ENCODE data around the gene ASCC1. TPM values are rescaled to one million over a fixed set of nuclear protein-coding genes. Genes with fewer than 3 reads are reported as not detected.

Gene ASCC1
- total and polyA plus RNA-seq, 4 donors, result 30.6 to 57.1 (median 49.6) TPM

- H3K27ac ChIP-seq (ENCODE audit: low read depth, low read length), result no peak overlapping the region
- H3K9me3 ChIP-seq (ENCODE audit: control insufficient read depth, insufficient read depth, low read length), result no peaks in the 10 kb centered on the region
- H3K27me3 ChIP-seq (ENCODE audit: control insufficient read depth, insufficient read depth, low read length), result no peaks in the 10 kb centered on the region
- H3K4me3 ChIP-seq (ENCODE audit: low read depth, low read length), result no peak overlapping the region
- DNase-seq (ENCODE audit: low read depth in 4 of 6, low spot score in 6 of 6), result peak; percentile 91 to 98 (median 94)
- WGBS (ENCODE audit: insufficient coverage), result 1% methylated on average over 7 of the region's 12 CpGs
- H3K4me1 ChIP-seq (ENCODE audit: control insufficient read depth, insufficient read depth, low read length), result peaks cover 17% of the 10 kb centered on the region
- no peaks in the 10 kb centered on the region for H3K36me3 ChIP-seq (ENCODE audit: control insufficient read depth, insufficient read depth, low read length)
Observed at GRCh38 chr10:72048450-72049124, 167.5 kb downstream of the ASCC1 start.

Small RNA genes within 50 kb of the gene (small RNA-seq; reads per million reads assigned to genes)
- gene RF00019 (ENCODE audit: low replicate concordance), result not detected
- not detected for gene RF00340 (ENCODE audit: low replicate concordance)

Other genes with a start within 250 kb of the ASCC1 start
- gene SPOCK2, start 127.7 kb downstream of the ASCC1 start, total RNA-seq, result 100 to 1,000 TPM in 1 of 2 donors, 10 to 100 TPM in 1; 79.7 to 188 TPM
- gene SPOCK2, start 127.7 kb downstream of the ASCC1 start, polyA plus RNA-seq (ENCODE audit: insufficient read length in 2 of 2), result 100 to 1,000 TPM; 294 to 312 TPM
- gene ANAPC16, start 264 bp downstream of the ASCC1 start, total RNA-seq, result 10 to 100 TPM; 57.7 to 88.7 TPM
- 10 to 100 TPM; 71.5 to 81.5 TPM for gene ANAPC16, start 264 bp downstream of the ASCC1 start, polyA plus RNA-seq (ENCODE audit: insufficient read length in 2 of 2)
- gene DDIT4, start 57.6 kb upstream of the ASCC1 start, total RNA-seq, result 100 to 1,000 TPM; 134 to 177 TPM
- 100 to 1,000 TPM in 1 of 2 donors, 10 to 100 TPM in 1; 98.5 to 122 TPM for gene DDIT4, start 57.6 kb upstream of the ASCC1 start, polyA plus RNA-seq (ENCODE audit: insufficient read length in 2 of 2)
- gene DNAJB12, start 138.6 kb upstream of the ASCC1 start, total RNA-seq, result 10 to 100 TPM; 22.9 to 36.8 TPM
- 10 to 100 TPM; 35.5 to 41.5 TPM for gene DNAJB12, start 138.6 kb upstream of the ASCC1 start, polyA plus RNA-seq (ENCODE audit: insufficient read length in 2 of 2)

Measured in spinal cord (tissue), 10 donors.